Body of pancreas (tissue), 4 donors: ENCODE data around the gene HOXD1. TPM values are rescaled to one million over a fixed set of nuclear protein-coding genes. Genes with fewer than 3 reads are reported as not detected.

ENCODE experiments used
- ATAC-seq: fragments of 150-250 bp; one replicate; pipeline ENCODE4 v1.9.1; 2016
- DNase-seq, 4 donors: peaks; one replicate each; pipeline ENCODE4 v3.0.0-alpha.2; 2019
- H3K27ac ChIP-seq, 4 donors: fragments of 200-600 bp; sonication (generic); 1 replicate in 3 of 4; 2 replicates in 1 of 4; pipeline versions ENCODE4 v1.5.1 to v1.6.1; 2016 to 2019; ENCODE audit warnings: mild to moderate bottlenecking in 1 of 4, mixed read lengths in 1 of 4, moderate library complexity in 1 of 4
- H3K27me3 ChIP-seq, 2 donors: fragments of 200-600 bp; sonication (generic); one replicate each; pipeline ENCODE4 v1.6.0; 2016; ENCODE audit warnings: mild to moderate bottlenecking in 1 of 2
- H3K36me3 ChIP-seq, 2 donors: fragments of 200-600 bp; sonication (generic); replicated peaks in 1 of 2; 2 replicates each; pipeline ENCODE4 v1.5.1; 2016; ENCODE audit warnings: low read depth in 2 of 2; ENCODE audit not compliant: insufficient read depth in 1 of 2
- H3K4me1 ChIP-seq: fragments of 200-600 bp; sonication (generic); one replicate; pipeline ENCODE4 v1.6.0; 2016
- H3K4me3 ChIP-seq, 2 donors: fragments of 200-600 bp; sonication (generic); 1 replicate in 1 of 2; 2 replicates in 1 of 2; pipeline ENCODE4 v1.5.1; 2016 to 2019
- H3K9me3 ChIP-seq, 3 donors: fragments of 200-600 bp; sonication (generic); 1 replicate in 2 of 3; 2 replicates in 1 of 3; pipeline ENCODE4 v1.5.1; 2016
- POLR2A ChIP-seq, 3 donors: fragments of 450-650 bp; IDR thresholded peaks; one replicate each; pipeline ENCODE4 v1.6.1; 2016; ENCODE audit warnings: antibody characterized with exemption in 3 of 3, mild to moderate bottlenecking in 2 of 3
- WGBS, 2 donors: methylation state at CpG; one replicate each; pipeline ENCODE4 v1.1.5; 2017; 5-methylcytosine and 5-hydroxymethylcytosine counted together
- intact Hi-C: fragments of 100-400 bp; cut with DNase I; formaldehyde crosslinking; loops from one replicate; pipeline ENCODE4 v1.15.1; 2023
- total RNA-seq, 2 donors: library from RNA; depleted of rRNA; stranded (reverse); fragments of >200 nt; gene quantifications; one replicate each; pipeline ENCODE4 v1.1.0, GENCODE V29; 2016
- TF ChIP-seq, protein P1 (sequence below), 7 experiments: fragments of 450-650 bp in 4 of 7; fragments of 200-600 bp in 3 of 7; sonication (generic) in 3 of 7; IDR thresholded peaks; one replicate each; pipeline ENCODE4 v1.5.1; 2016 to 2019; ENCODE audit warnings: antibody characterized with exemption in 7 of 7

The HOXD1 gene
- total RNA-seq, 2 donors from 2014 or later = 0.26 TPM; not detected in 1

DNA sequence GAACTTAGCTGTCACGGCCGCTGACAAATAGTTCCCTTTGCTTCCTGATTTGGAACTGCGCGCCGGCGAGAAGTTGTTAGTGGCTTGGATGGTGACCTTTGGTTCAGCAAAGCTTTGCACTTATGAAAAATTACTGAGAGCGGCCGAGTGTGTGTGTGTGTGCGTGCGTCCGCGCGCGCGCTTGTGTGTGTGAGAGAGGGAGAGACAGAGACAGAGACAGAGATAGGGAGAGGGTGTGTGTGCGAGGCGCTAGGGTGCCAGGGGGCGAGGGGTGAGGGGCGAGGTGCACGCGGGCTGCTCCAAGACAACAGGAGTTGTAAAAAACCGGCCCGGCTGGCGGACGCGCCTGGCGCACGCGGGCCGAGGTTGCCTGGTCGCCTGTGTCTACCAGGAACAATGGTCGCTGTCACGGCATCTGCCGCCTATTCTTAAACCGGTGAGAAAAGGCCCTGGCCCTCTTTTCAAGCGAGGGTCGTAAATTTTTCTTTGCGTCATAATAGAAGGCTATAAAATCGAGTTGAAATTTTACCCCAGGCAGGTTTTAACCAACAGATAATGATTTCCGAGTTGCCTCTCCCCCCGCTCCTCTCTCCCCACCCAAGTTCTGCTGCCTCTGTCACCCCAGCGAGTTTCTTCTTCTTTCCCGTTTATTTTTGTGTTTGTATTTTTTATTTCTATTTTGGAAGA is 30.8 kb upstream of the HOXD1 start:
- no peak for ATAC-seq

DNA sequence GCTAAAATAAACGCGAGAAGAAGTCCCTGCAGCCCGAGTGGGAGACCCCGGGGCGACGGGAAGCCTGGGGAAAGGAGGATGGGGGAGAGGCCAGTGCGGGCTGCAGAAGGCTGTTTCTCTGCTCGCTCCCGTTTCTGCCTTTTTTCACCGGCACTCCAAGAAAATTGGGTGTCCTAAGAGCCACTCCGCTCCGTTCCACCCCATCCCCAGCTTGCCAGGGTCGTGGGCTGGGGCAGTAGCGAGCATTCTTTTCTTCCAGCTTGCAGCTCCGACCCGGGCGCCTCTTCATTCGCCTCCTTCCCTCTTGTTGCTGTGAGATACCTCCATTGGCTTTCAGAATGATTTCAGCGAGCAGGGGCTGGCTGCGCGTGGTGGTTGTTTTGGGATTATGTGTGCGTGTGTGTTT is 30.3 kb upstream of the HOXD1 start:
- WGBS, 2 donors = 7 to 13% methylated on average over 22 of the region's 22 CpGs
- no peak for DNase-seq
- H3K4me3 ChIP-seq = no peak overlapping the region
- no peak overlapping the region for H3K27ac ChIP-seq
- no peaks in the 10 kb centered on the region for H3K36me3 ChIP-seq
- H3K4me1 ChIP-seq = peaks cover 30% of the 10 kb centered on the region
- no peaks in the 10 kb centered on the region for H3K9me3 ChIP-seq
- no peak for ATAC-seq
- intact Hi-C loops = no loop called here
- peaks cover 0 to 59% of the 10 kb centered on the region in 2 donors for H3K27me3 ChIP-seq
- no peak for TF ChIP-seq POLR2A (IDR thresholded peaks at IDR 0.05)
- TF ChIP-seq, protein P1, sequence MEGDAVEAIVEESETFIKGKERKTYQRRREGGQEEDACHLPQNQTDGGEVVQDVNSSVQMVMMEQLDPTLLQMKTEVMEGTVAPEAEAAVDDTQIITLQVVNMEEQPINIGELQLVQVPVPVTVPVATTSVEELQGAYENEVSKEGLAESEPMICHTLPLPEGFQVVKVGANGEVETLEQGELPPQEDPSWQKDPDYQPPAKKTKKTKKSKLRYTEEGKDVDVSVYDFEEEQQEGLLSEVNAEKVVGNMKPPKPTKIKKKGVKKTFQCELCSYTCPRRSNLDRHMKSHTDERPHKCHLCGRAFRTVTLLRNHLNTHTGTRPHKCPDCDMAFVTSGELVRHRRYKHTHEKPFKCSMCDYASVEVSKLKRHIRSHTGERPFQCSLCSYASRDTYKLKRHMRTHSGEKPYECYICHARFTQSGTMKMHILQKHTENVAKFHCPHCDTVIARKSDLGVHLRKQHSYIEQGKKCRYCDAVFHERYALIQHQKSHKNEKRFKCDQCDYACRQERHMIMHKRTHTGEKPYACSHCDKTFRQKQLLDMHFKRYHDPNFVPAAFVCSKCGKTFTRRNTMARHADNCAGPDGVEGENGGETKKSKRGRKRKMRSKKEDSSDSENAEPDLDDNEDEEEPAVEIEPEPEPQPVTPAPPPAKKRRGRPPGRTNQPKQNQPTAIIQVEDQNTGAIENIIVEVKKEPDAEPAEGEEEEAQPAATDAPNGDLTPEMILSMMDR (IDR thresholded peaks at IDR 0.05) = no peak

More for the DNA sequence above, 30.8 kb upstream of the HOXD1 start:
- 5 to 7% methylated on average over 43 of the region's 43 CpGs for WGBS, 2 donors
- no peak for DNase-seq
- H3K36me3 ChIP-seq = no peaks in the 10 kb centered on the region
- no peak overlapping the region for H3K27ac ChIP-seq
- H3K4me3 ChIP-seq = no peak overlapping the region
- peaks cover 30% of the 10 kb centered on the region for H3K4me1 ChIP-seq
- intact Hi-C loops = no loop called here
- H3K27me3 ChIP-seq = peaks cover 0 to 59% of the 10 kb centered on the region in 2 donors
- no peaks in the 10 kb centered on the region for H3K9me3 ChIP-seq
- no peak for TF ChIP-seq POLR2A (IDR thresholded peaks at IDR 0.05)
- TF ChIP-seq, protein P1 (IDR thresholded peaks at IDR 0.05) = no peak

DNA sequence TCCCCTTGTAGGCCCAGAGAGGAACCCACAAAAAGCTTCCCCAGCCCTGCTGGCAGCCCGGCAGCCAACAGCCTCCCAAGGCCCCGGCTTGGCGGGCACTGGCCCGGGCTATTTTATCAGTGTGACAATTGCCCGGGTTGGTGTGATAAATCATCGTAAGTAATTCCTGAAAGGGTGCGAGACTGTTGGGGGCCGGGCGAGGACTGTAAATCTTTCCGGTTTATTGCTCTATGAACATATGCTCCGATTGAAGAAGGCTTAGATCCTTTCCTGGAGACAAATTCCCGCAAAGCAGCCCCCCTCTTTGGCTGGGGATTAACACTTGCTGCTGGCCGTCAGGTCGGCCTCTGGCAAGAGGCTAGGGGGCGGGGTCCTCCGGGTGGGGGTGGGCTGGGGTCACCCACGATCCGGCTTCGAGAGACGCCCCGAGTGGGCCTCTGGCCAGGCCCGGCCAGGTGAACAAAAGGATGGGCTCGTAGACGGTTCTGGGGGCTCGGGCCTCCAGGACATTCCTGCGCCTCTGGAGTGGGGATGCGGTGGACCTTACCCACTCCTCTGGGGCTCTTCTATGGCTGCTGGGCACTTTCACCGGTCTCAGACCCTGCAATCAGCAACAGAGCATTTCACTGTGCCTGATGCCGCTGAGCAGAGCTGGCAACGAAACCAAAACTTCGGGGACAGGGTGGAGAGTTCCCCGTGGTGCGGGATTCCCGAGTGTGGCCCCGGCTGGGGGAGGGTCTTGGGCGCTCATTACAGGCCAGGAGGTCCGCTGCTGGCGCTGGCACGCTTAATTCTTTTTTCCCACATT is 29.4 kb upstream of the HOXD1 start:
- peaks cover 30% of the 10 kb centered on the region for H3K4me1 ChIP-seq
- H3K9me3 ChIP-seq = no peaks in the 10 kb centered on the region
- H3K27me3 ChIP-seq = peaks cover 0 to 66% of the 10 kb centered on the region in 2 donors
- H3K4me3 ChIP-seq = no peak overlapping the region
- 7 to 35% methylated on average over 6 to 39 of the region's 39 CpGs for WGBS, 2 donors
- TF ChIP-seq POLR2A (IDR thresholded peaks at IDR 0.05) = no peak
- TF ChIP-seq, protein P1 (IDR thresholded peaks at IDR 0.05) = no peak
- no peaks in the 10 kb centered on the region for H3K36me3 ChIP-seq
- H3K27ac ChIP-seq = no peak overlapping the region
- intact Hi-C loops = no loop called here
- ATAC-seq = no peak
- no peak for DNase-seq

DNA sequence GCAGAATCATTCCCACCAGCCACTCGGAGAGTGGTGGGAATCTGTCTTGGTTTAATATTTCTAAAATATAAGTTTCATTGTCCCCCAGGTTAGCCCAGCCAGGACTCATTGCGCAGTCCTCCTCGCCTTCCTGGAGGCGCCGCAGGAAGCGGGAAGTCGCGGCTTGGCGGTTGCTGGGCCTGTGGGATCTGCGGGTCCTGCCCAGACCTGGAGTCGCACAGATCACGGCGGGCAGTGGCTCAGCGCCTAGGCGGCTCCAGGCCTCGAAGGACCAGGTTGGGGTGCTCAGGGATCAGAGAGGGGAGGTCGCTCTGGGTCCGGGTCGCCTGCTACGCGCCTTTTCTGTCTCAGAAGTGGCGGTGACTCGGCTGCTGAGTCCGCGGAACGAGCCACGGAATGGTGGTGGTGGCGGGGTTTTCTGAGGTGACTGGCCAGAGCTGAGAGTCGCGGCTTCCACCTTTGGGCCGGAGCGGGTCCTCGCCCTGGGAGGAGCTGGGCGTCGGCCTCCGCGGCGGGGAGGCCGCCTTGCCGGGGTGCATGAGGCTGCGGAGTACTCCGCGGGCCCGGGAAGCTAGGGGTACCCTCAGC is 28.7 kb upstream of the HOXD1 start:
- no peak for ATAC-seq
- 5 to 40% methylated on average over 1 to 44 of the region's 44 CpGs for WGBS, 2 donors
- H3K27me3 ChIP-seq = peaks cover 0 to 67% of the 10 kb centered on the region in 2 donors
- TF ChIP-seq, protein P1 (IDR thresholded peaks at IDR 0.05) = no peak
- TF ChIP-seq POLR2A (IDR thresholded peaks at IDR 0.05) = no peak
- DNase-seq = no peak
- no peak overlapping the region for H3K27ac ChIP-seq
- H3K4me1 ChIP-seq = peaks cover 33% of the 10 kb centered on the region
- intact Hi-C loops = no loop called here
- no peaks in the 10 kb centered on the region for H3K9me3 ChIP-seq
- no peak overlapping the region for H3K4me3 ChIP-seq
- H3K36me3 ChIP-seq = no peaks in the 10 kb centered on the region
